Cardiac muscle cell (in vitro differentiated cells and primary cell): ENCODE results near the gene DYSF. TPM values are rescaled to one million over a fixed set of nuclear protein-coding genes. Genes with fewer than 3 reads are reported as not detected.

ENCODE experiments used
- DNase-seq, 2 donors: peaks; one replicate each; pipeline versions ENCODE4 v3.0.0 to v3.0.0-alpha.2; 2010 to 2017; ENCODE audit warnings: low read depth in 1 of 2, low spot score in 1 of 2
- H3K27ac ChIP-seq: fragments of 200-600 bp; sonication (generic); 2 replicates; pipeline ENCODE4 v1.5.1; 2016
- H3K27me3 ChIP-seq: fragments of 200-600 bp; sonication (generic); 2 replicates; pipeline ENCODE4 v1.6.0; 2016; ENCODE audit warnings: control low read depth
- H3K36me3 ChIP-seq: fragments of 200-600 bp; sonication (generic); 2 replicates; pipeline ENCODE4 v1.5.1; 2016; ENCODE audit warnings: control low read depth
- H3K4me1 ChIP-seq: fragments of 200-600 bp; sonication (generic); 2 replicates; pipeline ENCODE4 v1.8.1; 2017; ENCODE audit warnings: low read depth, mild to moderate bottlenecking, mixed run types
- H3K4me3 ChIP-seq: fragments of 200-600 bp; sonication (generic); 2 replicates; pipeline ENCODE4 v1.5.1; 2016; ENCODE audit warnings: mild to moderate bottlenecking
- H3K9me3 ChIP-seq: fragments of 200-600 bp; sonication (generic); 2 replicates; pipeline ENCODE4 v1.5.1; 2017; ENCODE audit warnings: low read depth, mild to moderate bottlenecking, control low read depth
- polyA plus RNA-seq: library from polyadenylated mRNA; unstranded; fragments of >200 nt; fragmentation: Nextera tagmentation; extraction: Ambion mirVana; gene quantifications from 2 replicates; pipeline ENCODE4 v1.2.1, GENCODE V29; 2016
- total RNA-seq: library from RNA; depleted of rRNA; stranded (reverse); fragments of >200 nt; gene quantifications from 2 replicates; pipeline ENCODE4 v1.2.3, GENCODE V29; 2016
- TF ChIP-seq, protein P1 (sequence below): IDR thresholded peaks from 2 replicates; pipeline ENCODE4 v1.5.1; 2012; ENCODE audit warnings: low read depth, mild to moderate bottlenecking, low read length

Gene DYSF
- total and polyA plus RNA-seq, 2 experiments from 2014 or later = 34.6 to 57.4 TPM

DNA sequence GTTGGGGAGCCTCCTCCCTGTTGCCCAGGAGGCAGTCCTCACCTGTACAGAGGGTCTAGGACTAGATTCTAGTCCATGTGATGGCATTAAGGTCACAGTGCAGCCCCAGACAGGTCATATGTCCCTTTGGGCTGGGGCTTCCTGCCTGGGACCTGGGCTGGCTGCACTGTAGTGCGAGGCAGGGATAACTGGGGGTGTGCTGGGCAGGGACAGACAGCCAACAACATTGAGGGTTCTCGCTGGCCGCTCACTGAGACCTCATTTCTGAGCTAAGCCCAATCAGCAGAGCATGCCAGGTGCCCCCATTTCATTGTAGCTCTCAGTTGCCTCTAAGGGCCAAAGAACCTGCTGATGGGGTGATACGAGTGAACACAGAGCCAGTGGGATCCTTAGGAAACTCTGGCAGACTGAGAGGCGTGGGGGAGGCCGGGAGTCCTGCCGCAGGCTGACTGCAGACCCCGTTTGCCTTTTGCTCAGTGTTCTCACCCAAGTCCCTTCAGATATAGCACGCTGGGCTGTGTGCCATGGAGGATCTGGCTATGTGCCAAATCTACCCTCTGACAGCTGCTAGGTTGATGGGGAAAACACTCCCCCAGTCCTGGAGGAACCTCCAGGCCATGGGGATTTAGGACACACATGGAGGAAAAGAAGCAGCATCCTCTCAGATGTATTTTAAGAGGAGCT, 51.9 kb downstream of the DYSF start:
- no peaks in the 10 kb centered on the region for H3K27me3 ChIP-seq
- peaks cover 34% of the 10 kb centered on the region for H3K4me1 ChIP-seq
- H3K9me3 ChIP-seq = no peaks in the 10 kb centered on the region
- peak; percentile 44 to 72 for DNase-seq
- no peaks in the 10 kb centered on the region for H3K36me3 ChIP-seq
- H3K27ac ChIP-seq = peak overlapping the region; percentile 85
- no peak overlapping the region for H3K4me3 ChIP-seq
- TF ChIP-seq, protein P1, sequence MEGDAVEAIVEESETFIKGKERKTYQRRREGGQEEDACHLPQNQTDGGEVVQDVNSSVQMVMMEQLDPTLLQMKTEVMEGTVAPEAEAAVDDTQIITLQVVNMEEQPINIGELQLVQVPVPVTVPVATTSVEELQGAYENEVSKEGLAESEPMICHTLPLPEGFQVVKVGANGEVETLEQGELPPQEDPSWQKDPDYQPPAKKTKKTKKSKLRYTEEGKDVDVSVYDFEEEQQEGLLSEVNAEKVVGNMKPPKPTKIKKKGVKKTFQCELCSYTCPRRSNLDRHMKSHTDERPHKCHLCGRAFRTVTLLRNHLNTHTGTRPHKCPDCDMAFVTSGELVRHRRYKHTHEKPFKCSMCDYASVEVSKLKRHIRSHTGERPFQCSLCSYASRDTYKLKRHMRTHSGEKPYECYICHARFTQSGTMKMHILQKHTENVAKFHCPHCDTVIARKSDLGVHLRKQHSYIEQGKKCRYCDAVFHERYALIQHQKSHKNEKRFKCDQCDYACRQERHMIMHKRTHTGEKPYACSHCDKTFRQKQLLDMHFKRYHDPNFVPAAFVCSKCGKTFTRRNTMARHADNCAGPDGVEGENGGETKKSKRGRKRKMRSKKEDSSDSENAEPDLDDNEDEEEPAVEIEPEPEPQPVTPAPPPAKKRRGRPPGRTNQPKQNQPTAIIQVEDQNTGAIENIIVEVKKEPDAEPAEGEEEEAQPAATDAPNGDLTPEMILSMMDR = no peak

DNA sequence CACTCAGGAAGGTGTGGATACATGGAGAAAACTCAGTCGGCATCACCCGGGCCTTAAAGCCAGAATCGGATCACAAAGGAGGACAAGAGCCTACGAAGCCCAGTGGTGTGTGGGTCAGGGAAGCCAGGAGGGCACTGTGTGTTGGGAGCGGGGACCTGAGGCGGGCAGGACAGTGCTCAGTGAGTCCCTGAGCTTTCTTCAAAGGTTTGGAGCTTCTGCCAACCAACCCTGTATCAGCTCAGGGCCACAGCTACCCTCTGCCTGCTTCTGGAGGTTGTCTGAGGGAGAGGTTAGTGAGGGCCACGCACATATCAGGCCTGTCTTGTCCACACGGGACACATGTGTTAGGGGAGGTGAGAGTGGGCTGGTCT, 52.4 kb downstream of the DYSF start:
- no peaks in the 10 kb centered on the region for H3K9me3 ChIP-seq
- H3K27ac ChIP-seq = peak overlapping the region; percentile 85
- TF ChIP-seq, protein P1 = no peak
- DNase-seq = no peak
- H3K4me3 ChIP-seq = no peak overlapping the region
- H3K27me3 ChIP-seq = no peaks in the 10 kb centered on the region
- H3K4me1 ChIP-seq = peaks cover 34% of the 10 kb centered on the region
- no peaks in the 10 kb centered on the region for H3K36me3 ChIP-seq

DNA sequence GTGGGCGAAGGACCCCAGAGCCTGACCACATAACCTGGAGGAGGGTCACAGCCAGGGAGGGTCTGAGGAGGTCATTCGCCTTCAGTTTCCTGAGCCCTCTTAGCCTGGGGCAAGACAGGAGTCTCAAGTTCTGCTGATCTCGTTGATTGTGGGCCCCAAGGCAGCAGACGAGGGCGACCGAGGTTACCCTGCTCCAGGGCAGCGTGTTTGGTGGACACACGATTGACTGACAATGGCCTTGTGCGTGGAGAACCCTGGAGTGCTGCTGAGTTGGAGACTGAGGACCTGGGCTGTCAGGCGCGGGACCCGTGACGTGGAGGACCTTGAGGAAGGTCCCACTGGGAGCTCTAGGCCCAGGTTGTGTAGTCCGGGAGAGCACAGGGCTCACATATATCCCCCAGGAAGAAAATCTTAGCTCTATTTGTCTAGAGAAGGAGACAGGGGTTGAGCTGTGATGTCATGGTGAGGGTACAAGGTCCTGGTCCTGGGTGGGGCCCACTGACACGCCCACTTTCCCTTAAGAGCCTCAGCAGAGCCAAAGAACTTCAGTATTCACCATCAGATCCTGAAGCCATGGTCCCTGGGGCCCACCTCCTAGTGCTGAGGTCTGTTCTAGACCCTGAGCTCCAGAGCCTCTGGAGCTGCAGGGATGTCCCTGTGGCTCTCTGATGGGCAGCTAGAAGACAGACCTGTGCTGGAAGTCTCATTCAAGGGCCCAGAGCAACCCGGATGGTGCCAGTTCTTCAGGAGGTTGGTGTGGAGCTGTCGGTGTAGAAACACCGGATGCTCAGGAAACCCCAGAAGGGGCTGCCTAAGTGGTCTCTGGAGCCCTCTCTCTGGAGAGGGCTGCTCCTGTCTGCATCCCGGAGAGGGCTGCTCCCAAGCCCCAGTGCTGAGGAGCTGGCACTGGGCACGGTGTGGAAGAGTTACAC, 53.1 kb downstream of the DYSF start:
- TF ChIP-seq, protein P1 = no peak
- Histone ChIP-seq H3K4me1 (peaks cover 34% of the 10 kb centered on the region), H3K4me3 (no peak overlapping the region), H3K27me3 (no peaks in the 10 kb centered on the region), H3K27ac (no peak overlapping the region), H3K36me3 (no peaks in the 10 kb centered on the region), H3K9me3 (no peaks in the 10 kb centered on the region)
- DNase-seq = no peak

DNA sequence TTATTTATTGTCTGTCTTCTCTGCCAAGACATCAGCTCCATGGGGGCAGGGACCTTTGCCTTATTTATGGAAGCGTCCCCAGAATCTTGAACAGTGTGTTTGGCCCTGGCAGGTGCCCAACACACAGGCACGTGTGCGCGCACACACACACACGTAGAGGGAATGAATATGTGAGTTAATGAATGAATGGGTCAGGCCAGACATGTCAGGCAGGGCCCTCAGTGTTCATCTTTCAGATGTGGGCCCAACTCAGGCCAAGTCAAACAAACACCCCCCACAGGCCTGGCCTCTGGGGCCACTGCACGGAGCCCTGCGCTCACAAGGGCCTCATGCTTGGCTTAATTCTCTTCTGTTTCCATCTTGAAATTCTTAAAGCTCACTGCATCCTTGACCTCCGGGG, 54.1 kb downstream of the DYSF start:
- H3K27ac ChIP-seq = no peak overlapping the region
- H3K36me3 ChIP-seq = no peaks in the 10 kb centered on the region
- peaks cover 31% of the 10 kb centered on the region for H3K4me1 ChIP-seq
- no peaks in the 10 kb centered on the region for H3K27me3 ChIP-seq
- H3K9me3 ChIP-seq = no peaks in the 10 kb centered on the region
- no peak overlapping the region for H3K4me3 ChIP-seq
- DNase-seq = no peak
- TF ChIP-seq, protein P1 = no peak

DNA sequence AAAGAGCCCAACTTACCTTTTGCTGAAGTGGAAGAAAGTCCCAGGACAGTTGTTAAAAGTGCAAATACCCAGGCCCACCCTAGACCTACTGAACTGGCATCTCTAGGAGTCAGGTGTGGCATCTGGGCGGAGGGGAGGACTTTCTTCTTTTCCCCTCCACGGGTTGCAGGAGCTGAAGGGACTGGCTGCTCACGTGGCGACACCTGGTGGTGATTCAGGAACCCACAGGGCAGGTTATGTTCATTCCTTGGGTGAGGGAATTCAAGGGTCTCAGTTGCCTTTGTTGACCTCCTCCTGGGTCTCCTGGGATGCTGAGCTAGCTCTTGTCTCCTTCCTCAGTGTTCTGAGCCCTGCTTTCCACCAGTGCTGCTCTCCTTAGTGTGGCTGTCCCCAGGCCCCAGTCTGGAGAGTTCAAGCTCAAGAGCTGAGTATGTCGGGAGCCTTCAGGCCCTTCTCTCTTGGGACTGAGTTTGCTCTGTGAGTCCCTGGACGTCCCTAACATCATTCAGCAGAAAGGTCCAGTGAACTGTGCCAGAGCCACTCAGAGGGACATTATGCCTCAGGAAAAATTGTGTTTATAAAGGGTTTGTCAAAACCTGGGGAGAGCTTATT, 56.9 kb downstream of the DYSF start:
- Histone ChIP-seq H3K9me3 (no peaks in the 10 kb centered on the region), H3K4me1 (peaks cover 5% of the 10 kb centered on the region), H3K36me3 (no peaks in the 10 kb centered on the region), H3K4me3 (no peak overlapping the region), H3K27ac (no peak overlapping the region), H3K27me3 (no peaks in the 10 kb centered on the region)
- TF ChIP-seq, protein P1 = peak; percentile 94
- DNase-seq = peak; percentile 70 to 81
